Left ventricle myocardium inferior (tissue), 1 donor: Measurements from ENCODE around the gene RBM47. TPM values are rescaled to one million over a fixed set of nuclear protein-coding genes. Genes with fewer than 3 reads are reported as not detected.
"Not testable (repeated sequence)": the region's sequence is repeated elsewhere in the genome, so short reads cannot be mapped to it uniquely, and the experiment has no call there.

Experiments
- DNase-seq: peaks from one replicate; pipeline ENCODE4 v3.0.0-alpha.2; 2020
- H3K27ac ChIP-seq: fragments of 200-600 bp; replicated peaks from 2 replicates; pipeline ENCODE4 v1.8.0; 2021
- H3K27me3 ChIP-seq: fragments of 200-600 bp; 2 replicates; pipeline ENCODE4 v1.8.0; 2021; ENCODE audit warnings: low read depth
- H3K36me3 ChIP-seq: fragments of 200-600 bp; 2 replicates; pipeline ENCODE4 v1.8.0; 2021
- H3K4me1 ChIP-seq: fragments of 200-600 bp; 2 replicates; pipeline ENCODE4 v1.8.0; 2021
- H3K4me3 ChIP-seq: fragments of 200-600 bp; 2 replicates; pipeline ENCODE4 v1.8.0; 2021; ENCODE audit warnings: mild to moderate bottlenecking, moderate library complexity
- H3K9me3 ChIP-seq: fragments of 200-600 bp; replicated peaks from 2 replicates; pipeline ENCODE4 v1.8.0; 2021
- intact Hi-C: fragments of 100-400 bp; cut with micrococcal nuclease; formaldehyde crosslinking; loops from one replicate; pipeline ENCODE4 v1.11.0; 2022
- total RNA-seq: library from RNA; stranded (reverse); fragmentation: NEBNext Ultra II Directional; extraction: Animal tissue kit (Norgen Biotek cat#: 25700); gene quantifications from one replicate; pipeline ENCODE4 v1.2.1, GENCODE V29; 2021
- TF ChIP-seq, protein P1 (sequence below): fragments of 200-600 bp; IDR thresholded peaks from 2 replicates; pipeline ENCODE4 v1.8.0; 2021; ENCODE audit warnings: antibody characterized with exemption, mild to moderate bottlenecking, borderline replicate concordance
- donor health status: DM: no; HTN: yes; CAD: no; lungs with severe emphysema.

Gene RBM47
- total RNA-seq, 1 donor from 2014 or later: 2.7 TPM

- Histone ChIP-seq H3K36me3 (no peaks in the 10 kb centered on the region), H3K27ac (no peak overlapping the region), H3K4me3 (no peak overlapping the region), H3K4me1 (no peaks in the 10 kb centered on the region), H3K9me3 (no peaks in the 10 kb centered on the region), H3K27me3 (peaks cover 4% of the 10 kb centered on the region)
- TF ChIP-seq, protein P1, sequence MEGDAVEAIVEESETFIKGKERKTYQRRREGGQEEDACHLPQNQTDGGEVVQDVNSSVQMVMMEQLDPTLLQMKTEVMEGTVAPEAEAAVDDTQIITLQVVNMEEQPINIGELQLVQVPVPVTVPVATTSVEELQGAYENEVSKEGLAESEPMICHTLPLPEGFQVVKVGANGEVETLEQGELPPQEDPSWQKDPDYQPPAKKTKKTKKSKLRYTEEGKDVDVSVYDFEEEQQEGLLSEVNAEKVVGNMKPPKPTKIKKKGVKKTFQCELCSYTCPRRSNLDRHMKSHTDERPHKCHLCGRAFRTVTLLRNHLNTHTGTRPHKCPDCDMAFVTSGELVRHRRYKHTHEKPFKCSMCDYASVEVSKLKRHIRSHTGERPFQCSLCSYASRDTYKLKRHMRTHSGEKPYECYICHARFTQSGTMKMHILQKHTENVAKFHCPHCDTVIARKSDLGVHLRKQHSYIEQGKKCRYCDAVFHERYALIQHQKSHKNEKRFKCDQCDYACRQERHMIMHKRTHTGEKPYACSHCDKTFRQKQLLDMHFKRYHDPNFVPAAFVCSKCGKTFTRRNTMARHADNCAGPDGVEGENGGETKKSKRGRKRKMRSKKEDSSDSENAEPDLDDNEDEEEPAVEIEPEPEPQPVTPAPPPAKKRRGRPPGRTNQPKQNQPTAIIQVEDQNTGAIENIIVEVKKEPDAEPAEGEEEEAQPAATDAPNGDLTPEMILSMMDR: no peak
- intact Hi-C loops: no loop called here
- no peak for DNase-seq
Measured at GRCh38 chr4:40445671-40446070, 184.0 kb downstream of the RBM47 start.

DNA sequence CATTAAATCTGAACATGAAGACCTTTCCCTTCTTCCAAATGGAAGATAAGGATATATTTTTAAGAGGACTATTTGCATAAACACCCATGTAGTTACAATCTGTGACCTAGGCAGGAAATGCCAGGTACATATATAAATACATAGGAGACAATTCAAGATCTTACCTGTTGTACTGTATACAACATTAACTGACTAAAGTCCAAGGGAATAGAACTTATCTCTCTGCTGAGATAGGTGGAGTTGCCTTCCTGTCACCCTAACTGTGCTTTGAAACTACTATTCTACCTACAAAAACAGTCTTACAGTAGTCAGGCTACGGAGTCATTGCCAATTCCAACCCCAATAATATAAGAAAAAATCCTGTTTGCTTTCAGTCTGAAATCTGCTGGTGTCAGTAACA is 188.2 kb downstream of the RBM47 start:
- Histone ChIP-seq H3K9me3 (peaks cover 6% of the 10 kb centered on the region), H3K4me3 (no peak overlapping the region), H3K4me1 (no peaks in the 10 kb centered on the region), H3K27me3 (peaks cover 4% of the 10 kb centered on the region), H3K36me3 (no peaks in the 10 kb centered on the region), H3K27ac (no peak overlapping the region)
- intact Hi-C loops: no loop called here
- DNase-seq: no peak
- TF ChIP-seq, protein P1: no peak

- no peak for DNase-seq
- H3K9me3 ChIP-seq: peaks cover 6% of the 10 kb centered on the region
- TF ChIP-seq, protein P1: no peak
- intact Hi-C loops: no loop called here
- no peaks in the 10 kb centered on the region for H3K4me1 ChIP-seq
- no peak overlapping the region for H3K4me3 ChIP-seq
- peaks cover 4% of the 10 kb centered on the region for H3K27me3 ChIP-seq
- H3K27ac ChIP-seq: no peak overlapping the region
- H3K36me3 ChIP-seq: no peaks in the 10 kb centered on the region
Measured at GRCh38 chr4:40439519-40439918, 190.1 kb downstream of the RBM47 start.

GRCh38 chr4:40438384-40439026 is 191.2 kb downstream of the RBM47 start:
- Histone ChIP-seq H3K27me3 (peaks cover 4% of the 10 kb centered on the region), H3K4me1 (no peaks in the 10 kb centered on the region), H3K9me3 (peaks cover 6% of the 10 kb centered on the region), H3K36me3 (no peaks in the 10 kb centered on the region), H3K4me3 (no peak overlapping the region), H3K27ac (no peak overlapping the region)
- intact Hi-C loops: no loop called here
- TF ChIP-seq, protein P1: no peak
- no peak for DNase-seq

DNA sequence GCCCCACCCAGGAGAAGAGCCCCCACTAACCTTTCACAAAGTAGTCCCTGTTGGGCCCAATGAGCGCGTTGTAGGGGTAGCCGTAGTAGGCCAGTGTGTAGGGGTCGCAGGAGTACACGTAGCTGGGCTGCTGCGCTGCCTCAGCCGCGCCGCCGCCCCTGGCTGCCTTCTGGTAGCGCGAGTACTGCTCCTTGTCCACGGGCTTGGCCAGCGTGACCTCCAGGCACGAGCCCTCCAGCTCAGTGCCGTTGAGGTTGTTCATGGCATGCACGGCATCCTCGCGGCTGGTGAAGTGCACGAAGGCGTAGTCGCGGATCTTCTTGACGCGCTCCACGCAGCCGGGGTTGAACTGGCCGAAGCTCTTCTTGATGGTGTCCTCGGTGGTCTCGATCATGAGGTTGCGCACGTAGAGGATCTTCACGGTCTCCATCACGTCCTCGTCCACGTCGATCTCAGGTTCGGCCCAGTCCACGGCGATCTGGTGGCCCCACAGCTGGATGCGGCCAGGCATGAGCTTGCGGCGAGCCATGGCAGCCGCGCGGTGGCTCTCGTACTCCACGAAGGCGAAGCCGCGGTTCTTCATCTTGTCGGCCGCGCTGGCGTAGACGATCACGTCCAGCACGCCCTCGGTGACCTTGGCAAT is 191.8 kb downstream of the RBM47 start:
- intact Hi-C loops: no loop called here

DNA sequence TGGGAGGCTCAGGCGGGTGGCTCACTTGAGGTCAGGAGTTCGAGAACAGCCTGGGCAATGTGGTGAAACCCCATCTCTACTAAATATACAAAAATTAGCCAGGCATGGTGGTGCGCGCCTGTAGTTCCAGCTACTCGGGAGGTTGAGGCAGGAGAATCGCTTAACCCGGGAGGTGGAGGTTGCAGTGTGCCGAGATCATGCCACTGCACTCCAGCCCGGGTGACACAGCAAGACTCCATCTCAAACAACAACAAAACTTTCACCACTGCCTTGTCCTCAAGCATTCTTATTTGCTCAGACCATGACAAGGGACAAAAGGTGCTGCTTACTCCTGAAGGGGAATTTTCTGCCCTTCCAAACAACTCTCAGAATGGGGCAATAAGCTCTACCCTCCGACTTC is 194.4 kb downstream of the RBM47 start:
- H3K27ac ChIP-seq, H3K9me3 ChIP-seq, H3K27me3 ChIP-seq, H3K36me3 ChIP-seq, DNase-seq, intact Hi-C loops, H3K4me1 ChIP-seq, H3K4me3 ChIP-seq: not testable (repeated sequence)

More for the DNA sequence above, 191.8 kb downstream of the RBM47 start:
- DNase-seq: no peak
- H3K27ac ChIP-seq: no peak overlapping the region
- TF ChIP-seq, protein P1: no peak
- H3K9me3 ChIP-seq: peaks cover 6% of the 10 kb centered on the region
- peaks cover 4% of the 10 kb centered on the region for H3K27me3 ChIP-seq
- H3K4me3 ChIP-seq: no peak overlapping the region
- H3K36me3 ChIP-seq: no peaks in the 10 kb centered on the region
- no peaks in the 10 kb centered on the region for H3K4me1 ChIP-seq
